Inflammatory macrophage (primary cell): ENCODE measurements around the gene IGSF1.
"Not testable (repeated sequence)": the region's sequence is repeated elsewhere in the genome, so short reads cannot be mapped to it uniquely, and the experiment has no call there.

ENCODE experiments used
- DNase-seq, 2 donors: peaks; one replicate each; pipeline ENCODE4 v3.0.0-alpha.2; 2020 to 2022

IGSF1 gene

DNA sequence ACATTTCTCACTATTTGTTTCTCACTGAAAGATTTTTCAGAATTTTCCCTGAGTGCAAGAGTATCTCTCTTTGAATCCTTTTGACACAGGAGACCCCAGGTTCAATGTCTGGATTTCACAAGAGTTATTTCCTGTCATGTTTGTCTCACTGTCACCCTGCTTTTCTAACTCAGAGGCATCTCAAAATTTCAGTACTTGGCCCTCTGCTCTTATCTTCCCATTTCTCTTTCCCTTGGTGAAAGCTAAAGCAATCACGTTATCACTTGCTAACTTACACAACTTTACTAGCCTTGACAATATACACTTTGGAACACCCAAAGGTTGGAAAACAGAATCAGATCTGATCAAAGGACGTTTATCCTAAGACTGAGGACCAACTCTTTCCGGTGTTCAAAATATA is 17.3 kb downstream of the IGSF1 start:
- no peak for DNase-seq

DNA sequence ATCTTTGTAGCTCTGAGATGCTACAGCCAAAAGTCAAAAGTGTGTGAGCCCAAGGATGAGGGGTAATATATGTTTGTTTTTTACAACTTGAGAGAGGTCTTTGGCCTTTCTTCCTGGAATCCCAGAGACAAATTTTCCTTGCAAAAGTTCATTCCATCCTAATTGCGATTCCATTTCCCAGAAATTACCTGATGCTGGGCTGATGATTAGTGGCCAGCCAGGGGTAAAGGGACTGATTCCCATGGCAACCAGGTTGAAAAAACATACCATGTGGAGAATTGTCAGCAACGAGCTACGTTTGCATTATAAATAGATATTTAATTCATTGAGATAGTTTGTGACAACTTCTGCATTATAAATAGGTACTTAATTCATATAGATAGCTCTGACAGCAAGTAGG is 17.8 kb downstream of the IGSF1 start:
- no peak for DNase-seq

DNA sequence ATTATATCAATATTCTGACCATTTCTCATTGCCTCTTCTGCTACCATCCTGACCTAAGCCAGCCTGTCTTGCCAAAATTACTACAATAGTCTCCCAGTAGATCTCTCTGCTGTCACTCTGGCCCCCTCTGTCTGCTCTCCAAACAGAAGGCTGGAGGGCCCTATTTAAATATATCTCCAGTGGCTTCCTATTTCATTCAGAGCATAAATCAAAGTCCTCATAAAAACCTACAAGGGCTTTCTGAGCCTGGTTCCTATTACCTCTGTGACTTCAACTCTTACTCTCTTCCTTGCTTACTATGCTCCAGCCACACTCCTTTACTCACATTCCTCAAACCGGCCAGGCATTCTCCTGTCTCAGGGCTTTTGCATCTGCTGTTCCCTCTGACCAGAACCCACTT is 19.0 kb downstream of the IGSF1 start:
- DNase-seq, result no peak

DNA sequence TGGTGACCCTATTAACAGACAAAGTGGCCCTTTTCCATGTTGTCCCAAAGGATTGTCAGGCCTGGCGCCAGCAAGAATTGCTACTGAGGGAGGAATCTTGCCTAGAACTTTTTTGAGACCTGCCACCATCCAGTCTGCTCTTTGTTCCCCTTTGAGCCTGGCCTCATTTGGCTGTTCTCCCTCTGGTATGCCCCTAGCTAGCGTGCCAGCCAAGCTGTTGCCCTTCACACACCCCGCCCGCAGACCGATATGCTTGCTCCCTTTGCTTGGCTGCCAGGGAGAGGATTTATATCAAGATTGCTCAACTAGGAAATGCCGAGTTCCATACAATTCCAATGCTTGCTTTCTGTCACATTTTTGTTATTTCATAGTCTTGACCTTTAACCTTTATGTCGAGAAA is 24.4 kb downstream of the IGSF1 start:
- DNase-seq, result no peak

DNA sequence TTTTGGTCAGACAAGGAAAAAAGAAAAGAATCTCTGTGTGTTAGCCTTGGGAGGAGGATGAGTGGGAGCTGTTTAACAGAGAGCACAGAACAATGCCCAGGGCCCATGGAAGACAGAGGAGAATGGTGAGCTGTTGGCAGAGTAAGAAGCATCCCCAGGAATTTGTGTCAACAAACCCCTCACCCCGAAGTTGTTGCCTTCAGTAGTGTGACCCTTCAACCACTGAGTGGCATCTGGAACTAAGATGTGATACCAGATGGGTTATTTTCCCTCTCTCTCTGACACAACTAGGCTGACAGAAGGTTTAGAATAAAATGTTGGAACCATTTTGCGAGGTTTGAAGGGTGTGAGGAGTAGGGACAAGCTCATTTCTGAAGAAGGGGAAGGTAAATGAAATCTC is 25.1 kb downstream of the IGSF1 start:
- no peak for DNase-seq

DNA sequence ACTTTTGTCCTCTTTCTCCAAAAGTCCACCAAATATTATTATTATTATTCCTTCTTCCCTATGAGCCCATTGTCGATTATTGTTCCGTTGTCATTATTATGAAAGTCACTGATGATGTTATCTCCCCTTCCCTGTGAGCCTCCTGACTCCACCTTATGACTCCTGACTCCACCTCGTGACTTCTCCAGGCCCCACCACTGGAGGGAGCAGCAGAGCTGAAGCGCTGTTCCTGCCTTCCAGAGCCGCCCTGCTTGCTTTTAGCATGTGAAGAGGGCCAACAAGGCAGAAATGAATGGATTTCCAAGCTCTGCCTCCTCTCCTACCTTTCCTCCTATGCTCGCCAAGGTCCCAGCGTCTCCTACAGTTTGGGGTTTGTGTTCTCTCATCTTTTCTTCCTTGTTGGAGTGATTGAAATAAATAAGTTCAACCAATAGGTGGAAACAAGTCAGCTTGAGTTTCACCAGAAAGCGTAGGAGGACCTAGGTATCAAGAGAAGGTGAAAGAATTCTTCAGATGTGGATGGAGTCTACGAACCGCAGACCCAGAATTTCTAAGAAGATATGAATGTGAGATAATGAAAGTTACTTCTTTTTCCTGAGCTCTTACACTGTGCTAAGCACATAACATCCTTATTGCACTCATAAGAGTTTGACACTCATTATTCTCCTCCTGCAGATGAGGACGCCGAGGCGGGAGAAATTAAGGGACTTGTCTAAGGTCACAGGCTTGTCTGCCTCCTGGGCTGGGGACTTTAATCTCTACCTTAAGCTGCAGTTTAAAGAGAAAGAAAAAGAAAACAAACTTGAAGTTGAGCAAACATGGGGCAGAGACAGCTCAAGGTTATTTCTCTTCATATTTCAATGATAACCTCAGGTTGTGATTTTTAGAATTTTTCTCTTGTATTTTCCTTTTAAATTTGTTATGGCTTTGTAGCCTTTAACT is 26.1 kb downstream of the IGSF1 start:
- DNase-seq, result no peak

DNA sequence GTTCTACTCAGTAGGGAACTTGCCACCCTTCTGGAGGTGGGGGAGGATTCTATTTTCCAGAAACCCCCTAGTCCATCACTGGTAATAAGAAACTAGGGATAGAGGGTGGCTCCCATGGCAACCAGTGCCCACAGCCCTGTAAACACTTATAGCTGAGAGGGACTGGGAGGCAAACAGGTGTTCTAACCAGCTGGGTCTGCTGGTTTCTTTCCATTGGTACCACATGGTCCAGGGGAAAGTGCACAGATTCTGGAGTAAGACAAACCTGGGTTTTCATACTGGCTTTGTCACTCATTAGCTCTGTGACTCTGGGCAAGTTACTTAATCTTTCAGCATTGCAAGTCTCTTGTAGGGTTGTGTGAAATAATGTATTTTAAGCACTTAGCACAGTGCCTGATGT is 26.9 kb downstream of the IGSF1 start:
- DNase-seq, result no peak

DNA sequence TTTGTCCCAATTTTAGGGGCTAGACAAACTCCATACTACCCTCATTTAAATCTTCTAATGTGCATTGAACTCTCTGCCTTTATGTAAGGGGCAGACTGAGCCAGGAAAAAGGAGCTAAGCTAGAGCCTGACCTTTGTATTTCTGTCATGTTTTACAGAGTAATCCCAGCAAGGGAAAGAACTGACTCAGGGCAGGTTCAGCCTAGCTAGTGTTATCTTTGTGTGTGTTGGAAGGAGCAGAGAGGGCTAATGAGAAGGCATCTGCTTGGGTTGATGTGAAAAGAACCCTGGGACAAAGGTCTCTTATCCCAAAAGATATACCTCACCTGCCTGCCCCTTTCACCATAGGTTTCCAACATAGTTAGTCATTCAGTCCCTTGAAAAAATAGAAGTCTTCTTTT is 31.7 kb downstream of the IGSF1 start:
- no peak for DNase-seq

DNA sequence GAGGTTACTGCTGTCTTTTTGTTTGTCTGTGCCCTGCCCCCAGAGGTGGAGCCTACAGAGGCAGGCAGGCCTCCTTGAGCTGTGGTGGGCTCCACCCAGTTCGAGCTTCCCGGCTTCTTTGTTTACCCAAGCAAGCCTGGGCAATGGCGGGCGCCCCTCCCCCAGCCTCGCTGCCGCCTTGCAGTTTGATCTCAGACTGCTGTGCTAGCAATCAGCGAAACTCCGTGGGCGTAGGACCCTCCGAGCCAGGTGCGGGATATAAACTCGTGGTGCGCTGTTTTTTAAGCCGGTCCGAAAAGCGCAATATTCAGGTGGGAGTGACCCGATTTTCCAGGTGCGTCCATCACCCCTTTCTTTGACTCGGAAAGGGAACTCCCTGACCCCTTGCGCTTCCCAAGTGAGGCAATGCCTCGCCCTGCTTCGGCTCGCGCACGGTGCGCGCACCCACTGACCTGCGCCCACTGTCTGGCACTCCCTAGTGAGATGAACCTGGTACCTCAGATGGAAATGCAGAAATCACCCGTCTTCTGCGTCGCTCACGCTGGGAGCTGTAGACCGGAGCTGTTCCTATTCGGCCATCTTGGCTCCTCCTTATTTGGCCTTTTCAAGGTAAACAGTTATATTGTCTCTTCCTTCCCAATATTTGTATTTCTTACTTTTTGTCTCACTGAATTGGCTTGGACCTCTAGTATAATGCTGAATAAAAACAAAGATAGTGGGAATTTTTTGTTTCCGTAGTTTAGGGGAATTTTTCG is 37.9 kb downstream of the IGSF1 start:
- not testable (repeated sequence) for DNase-seq

DNA sequence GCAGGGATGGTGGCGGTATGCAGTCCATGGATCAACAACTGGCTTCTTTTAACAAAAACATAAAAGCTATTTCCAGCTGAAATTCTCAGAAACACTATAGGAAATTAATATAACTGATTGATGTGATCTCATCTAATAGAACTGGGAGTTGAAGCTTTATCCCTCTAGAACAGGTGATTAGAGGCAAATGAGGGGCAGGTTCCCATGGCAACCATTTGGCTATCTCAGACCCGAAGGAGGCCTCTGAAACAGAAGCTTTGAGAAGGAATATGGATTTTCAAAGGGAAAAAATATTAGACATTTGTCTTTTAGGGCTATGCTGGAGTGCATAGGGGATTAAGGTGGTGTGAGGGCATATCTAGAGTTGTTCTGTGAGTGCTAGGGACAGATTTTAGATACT is 50.0 kb downstream of the IGSF1 start:
- DNase-seq, result no peak

DNA sequence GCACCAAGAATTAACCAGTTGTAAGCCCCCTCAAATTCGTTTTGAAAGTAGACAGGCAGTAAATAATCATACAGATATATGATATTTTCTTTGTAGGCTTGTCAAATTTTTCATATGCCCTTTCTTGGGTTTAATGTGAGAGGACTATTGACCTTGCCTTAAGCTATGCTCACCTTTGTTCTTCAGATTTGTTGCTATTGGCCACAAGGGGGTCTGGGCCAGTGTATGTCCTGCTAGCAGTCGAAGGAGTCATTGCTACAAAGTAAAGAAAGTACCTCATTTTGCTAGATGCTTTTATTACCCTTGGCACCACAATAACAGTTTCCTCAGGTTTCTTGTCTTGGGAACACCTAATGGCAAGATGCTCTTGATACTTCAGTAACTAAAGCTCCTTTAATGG is 51.7 kb downstream of the IGSF1 start:
- DNase-seq, result no peak

DNA sequence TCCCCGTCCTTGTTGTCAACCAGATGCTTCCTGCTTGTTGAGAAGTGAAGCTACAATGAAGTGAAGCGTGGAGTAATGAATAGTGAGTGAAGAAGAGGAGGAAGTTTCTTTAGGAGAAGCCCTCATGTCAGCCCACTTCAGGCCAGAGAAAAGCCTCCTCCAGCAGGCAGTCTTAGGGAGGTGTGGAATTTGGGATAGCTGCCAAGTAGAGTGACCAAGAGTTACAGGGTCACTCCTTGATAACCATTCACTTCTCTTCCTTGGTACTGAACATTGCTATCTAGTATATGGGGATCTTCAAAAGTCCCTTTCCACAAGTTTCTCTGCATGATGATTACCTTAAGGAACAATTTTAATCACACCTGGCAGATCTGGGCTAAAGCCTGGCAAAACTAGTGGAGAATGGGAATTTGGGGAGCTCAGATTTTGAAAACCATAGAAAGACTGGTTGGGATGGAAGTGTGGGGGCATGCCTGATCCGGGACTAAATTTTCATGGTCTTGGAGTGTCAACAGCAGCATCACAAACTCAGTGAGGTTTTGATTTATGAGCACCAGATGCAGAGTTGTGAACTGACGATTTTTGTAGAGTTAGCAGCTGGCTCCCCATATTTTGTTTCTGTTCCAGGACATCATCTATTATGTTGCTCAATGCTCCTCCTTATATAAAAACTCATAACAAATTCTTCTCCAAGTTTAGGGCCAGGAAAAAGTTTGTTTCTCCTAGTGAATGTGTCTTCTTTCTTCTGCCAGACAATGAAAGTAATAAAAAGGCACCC is 53.1 kb downstream of the IGSF1 start:
- DNase-seq, result no peak

DNA sequence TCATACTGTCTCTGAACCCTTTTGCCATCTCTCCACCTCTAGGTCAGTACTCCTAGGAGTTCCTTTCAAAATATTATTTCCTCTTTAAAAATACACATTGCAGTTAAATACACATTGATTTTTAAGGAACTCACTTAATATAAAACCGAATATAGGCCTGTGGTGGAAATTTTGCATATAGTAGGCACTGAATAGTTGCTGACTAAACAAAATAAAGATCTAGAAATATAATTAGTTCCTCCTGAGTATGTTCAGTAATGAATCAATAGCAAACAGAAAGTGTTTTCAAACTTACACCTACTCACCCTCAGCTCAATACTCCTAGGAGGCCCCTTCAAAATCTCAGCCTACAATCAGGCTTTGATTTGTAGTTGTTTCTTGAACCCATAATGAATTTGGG is 61.5 kb downstream of the IGSF1 start:
- no peak for DNase-seq

DNA sequence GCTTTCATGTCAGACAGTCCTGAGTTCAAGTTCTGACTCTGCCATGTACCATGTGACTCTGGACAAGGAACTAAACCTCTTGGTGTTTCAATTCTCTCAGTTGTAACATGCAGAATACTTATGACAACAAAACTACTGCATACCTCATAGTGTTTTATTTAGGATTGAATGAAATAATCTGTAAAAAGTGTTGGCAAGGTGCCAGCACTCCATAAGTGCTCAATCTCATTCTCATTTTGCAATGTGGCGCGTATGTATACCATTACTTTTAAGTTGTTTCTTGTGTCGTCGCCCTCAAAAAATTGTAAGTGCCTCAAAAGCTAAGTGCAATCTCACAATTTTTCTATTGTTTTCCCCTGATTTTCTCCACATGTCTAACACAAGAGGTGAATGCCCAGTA is 62.5 kb downstream of the IGSF1 start:
- DNase-seq, result no peak

DNA sequence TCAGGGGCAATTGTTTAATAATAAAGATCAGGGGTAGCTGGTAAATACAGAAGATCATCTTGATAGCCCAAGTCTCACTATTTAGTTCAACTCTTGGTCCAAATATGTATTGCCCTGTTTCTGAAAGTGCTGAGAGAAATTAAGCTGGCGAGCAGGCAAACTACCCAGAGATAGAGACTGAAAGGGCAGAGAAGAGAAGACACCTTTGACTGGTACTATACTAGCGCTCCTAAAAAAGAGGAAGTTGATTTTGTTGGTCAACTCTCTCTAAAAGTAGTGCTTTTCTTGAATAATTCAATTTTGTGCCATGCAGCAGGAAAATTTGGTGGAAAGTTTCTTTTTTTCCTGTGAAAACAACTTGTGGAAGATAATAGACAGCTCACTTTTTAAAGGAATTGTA is 64.0 kb downstream of the IGSF1 start:
- DNase-seq, result no peak
